ENCODE data around the gene PRKCI.
"Not testable (repeated sequence)": the region's sequence is repeated elsewhere in the genome, so short reads cannot be mapped to it uniquely, and the experiment has no call there.

Gene PRKCI

GRCh38 chr3:170301405-170301804 lies 79.2 kb downstream of the PRKCI start:
- no peak for DNase-seq

- no peak for DNase-seq
These were observed 79.8 kb downstream of the PRKCI start for GRCh38 chr3:170302008-170302407.

- DNase-seq: no peak
These were observed 83.8 kb downstream of the PRKCI start for GRCh38 chr3:170306015-170306414.

- no peak for DNase-seq
These were observed 85.6 kb downstream of the PRKCI start for GRCh38 chr3:170307671-170308405.

GRCh38 chr3:170309046-170309445 lies 86.8 kb downstream of the PRKCI start:
- DNase-seq: no peak

GRCh38 chr3:170317954-170318353 lies 95.7 kb downstream of the PRKCI start:
- DNase-seq: no peak

GRCh38 chr3:170320461-170321121 lies 98.4 kb downstream of the PRKCI start:
- no peak for DNase-seq

GRCh38 chr3:170321321-170322034 lies 99.3 kb downstream of the PRKCI start:
- DNase-seq: no peak

GRCh38 chr3:170322566-170323269 lies 100.5 kb downstream of the PRKCI start:
- DNase-seq: no peak

GRCh38 chr3:170323331-170323730 lies 101.1 kb downstream of the PRKCI start:
- no peak for DNase-seq

GRCh38 chr3:170324962-170325361 lies 102.7 kb downstream of the PRKCI start:
- DNase-seq: no peak

- DNase-seq: no peak
These were observed 105.0 kb downstream of the PRKCI start for GRCh38 chr3:170327040-170327808.

GRCh38 chr3:170327868-170328548 lies 105.8 kb downstream of the PRKCI start:
- not testable (repeated sequence) for DNase-seq

- no peak for DNase-seq
These were observed 108.1 kb downstream of the PRKCI start for GRCh38 chr3:170330366-170330765.

- DNase-seq: no peak
These were observed 108.9 kb downstream of the PRKCI start for GRCh38 chr3:170331143-170331542.

- DNase-seq: no peak
These were observed 115.2 kb downstream of the PRKCI start for GRCh38 chr3:170337420-170337819.

GRCh38 chr3:170338690-170339340 lies 116.6 kb downstream of the PRKCI start:
- DNase-seq: no peak

- DNase-seq: not testable (repeated sequence)
These were observed 120.0 kb downstream of the PRKCI start for GRCh38 chr3:170342273-170342672.

GRCh38 chr3:170343859-170344258 lies 121.6 kb downstream of the PRKCI start:
- not testable (repeated sequence) for DNase-seq

- no peak for DNase-seq
These were observed 122.7 kb downstream of the PRKCI start for GRCh38 chr3:170344971-170345370.
